GDM1 (cell line): ENCODE results near the gene CD247.

Source experiments
- DNase-seq: peaks from one replicate; lab custom pipeline; 2025; lab: John Stamatoyannopoulos, UW

The CD247 gene

DNA sequence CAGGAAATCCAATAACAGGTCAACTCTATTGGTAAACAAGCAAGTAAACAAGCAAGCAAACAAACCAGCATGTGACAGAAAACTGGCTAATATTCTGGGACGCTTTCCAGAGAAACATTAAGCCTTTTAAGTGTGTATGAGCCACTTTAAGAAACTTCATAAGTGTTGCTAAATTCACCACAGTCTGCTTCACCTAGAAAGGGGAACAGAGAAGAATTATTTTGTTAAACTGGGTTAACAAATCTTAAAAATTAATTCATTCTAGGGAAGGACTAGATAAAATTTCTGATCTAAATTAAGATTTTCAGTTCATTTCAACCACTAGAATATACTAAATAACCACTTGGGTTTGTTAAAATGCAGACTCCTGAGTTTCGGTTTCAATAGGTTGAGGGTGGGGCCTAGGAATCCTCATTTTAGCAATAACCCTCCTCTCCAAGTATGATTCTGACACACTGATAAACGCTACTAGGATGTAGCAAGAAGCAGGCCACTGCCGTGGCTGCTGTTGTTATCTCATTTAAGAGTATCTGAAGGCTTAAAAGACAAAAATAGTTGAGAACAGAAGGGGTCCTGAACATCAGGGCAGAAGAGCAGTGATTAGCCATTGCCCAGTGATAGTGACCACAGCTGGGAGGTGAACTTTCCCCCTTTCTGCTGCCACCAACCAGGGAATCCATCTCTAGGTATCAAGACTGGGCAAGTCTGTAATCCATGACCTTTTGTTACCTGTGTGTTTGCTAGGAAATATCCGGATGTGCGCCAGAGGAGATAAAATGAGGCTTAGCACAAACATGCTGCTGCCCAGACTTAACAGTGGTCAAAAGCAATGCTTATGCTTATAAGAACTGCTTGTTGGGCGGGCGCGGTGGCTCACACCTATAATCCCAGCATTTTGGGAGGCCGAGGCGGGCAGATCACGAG is 24.0 kb upstream of the CD247 start:
- DNase-seq = no peak

DNA sequence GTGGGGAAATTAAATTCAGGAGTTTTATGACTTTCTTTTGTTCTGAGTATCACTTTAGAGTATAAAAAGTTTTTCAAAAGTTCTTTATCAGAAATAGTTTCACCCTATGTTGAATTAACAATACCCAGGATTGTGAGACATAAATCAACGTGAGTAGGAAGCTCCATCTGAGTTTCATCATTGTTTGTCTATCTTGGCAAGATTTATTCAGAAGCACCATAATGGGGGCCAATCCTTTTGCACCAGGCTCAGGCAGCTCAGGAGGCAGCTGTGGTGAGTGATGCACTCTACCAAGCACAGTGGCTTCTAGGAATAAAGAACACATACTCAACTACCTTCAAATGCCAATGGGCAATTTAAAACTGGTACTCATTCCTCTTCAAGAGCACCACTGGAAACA is 23.3 kb upstream of the CD247 start:
- DNase-seq = no peak

DNA sequence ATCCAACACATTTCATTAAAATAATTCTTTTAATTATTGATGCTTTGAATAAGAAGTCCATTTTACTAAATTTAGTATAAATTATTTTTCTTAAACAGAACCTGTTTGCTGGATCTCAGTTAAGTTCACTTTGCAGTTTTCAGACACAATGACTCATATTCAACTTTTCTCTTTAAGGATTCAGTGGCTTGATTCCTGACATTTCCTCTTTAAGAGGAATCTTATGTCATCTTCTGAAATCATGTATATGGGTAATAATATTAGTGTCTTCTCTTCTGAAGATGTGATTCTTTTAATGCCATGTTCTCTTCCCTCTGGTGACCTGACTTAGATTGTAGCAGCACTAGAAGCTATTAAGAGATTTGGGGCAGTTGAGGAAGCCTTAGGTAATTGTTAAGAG is 22.7 kb upstream of the CD247 start:
- DNase-seq = no peak

DNA sequence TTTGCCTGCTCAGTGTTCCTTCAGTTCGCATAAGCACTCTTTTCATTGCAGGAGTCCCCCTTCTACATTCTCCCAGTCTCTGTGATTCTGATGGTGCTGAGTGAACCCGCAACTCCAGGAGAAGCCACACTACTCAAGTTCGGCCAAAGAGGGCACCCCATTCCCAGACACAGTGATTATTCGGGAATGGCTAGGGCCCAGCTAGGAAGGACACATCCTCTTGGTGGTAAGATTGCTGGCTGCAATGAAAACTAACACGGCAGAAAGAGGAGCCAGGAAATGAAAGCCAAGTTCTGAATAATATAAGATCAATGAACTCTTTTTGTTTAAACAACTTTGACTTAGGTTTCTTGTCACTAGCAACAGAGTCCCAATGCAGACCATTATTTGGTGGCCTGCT is 20.3 kb upstream of the CD247 start:
- DNase-seq = no peak

DNA sequence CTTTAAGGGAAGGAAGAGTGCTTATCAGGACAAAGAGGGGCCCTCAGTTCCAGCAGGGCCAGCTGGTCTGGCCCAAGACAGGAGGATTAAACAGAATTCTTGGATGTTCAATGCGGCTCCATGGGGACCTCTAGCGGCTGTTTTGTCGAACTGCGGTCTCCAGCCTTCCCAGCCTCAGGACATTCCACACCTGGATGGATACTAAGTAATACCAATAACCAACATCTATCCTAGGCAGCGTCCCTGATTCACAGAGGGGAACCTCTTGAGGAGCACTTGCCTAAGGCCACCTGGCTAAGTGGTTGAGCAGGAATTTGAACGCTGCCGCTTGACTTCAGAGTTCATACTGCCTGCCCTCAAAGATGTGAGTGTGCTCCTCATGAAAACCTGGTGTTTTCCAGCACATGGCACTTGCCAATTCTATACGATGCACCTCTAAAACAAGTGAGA is 15.5 kb upstream of the CD247 start:
- DNase-seq = peak; percentile 28

DNA sequence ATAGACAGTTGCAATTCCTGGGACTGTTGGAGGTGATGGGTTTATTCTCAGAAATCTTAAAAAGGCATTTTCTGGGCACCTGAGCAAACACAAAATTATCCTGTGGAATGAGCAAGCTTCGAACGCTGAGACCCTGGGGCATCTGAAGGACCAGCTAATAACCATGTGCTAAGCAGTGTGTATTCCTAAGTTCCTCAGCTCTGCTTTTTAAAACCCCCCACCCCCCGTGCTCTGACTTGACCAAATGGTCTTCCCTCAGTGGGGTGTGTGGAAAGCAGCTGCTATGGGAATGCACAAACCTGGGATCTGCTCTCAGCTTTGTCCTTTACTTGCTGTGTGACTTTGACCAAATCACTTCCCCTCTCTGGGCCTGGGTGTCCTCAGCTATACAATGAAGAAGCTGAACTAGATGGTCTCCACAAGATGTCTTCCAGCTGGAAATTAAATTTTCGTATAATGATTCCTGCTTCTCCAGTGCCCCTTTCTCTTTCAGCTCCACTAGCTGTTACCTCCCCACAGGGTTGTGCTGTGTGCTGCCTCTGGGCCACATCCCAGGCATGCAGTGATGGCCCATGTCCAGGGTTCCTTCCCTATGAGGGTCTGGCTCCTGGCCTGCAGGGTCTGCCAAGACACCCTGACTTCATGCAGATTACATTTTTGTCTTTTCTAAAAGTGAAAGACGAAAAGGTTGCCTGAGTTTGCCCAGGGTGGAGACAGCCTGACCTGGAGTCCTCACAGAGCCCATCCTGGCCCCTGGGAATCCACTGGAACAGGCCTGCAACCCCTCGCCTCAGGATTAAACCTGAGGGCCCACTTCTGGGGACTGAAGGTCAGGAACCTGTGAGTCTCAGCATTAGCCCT is 14.9 kb upstream of the CD247 start:
- DNase-seq = no peak

DNA sequence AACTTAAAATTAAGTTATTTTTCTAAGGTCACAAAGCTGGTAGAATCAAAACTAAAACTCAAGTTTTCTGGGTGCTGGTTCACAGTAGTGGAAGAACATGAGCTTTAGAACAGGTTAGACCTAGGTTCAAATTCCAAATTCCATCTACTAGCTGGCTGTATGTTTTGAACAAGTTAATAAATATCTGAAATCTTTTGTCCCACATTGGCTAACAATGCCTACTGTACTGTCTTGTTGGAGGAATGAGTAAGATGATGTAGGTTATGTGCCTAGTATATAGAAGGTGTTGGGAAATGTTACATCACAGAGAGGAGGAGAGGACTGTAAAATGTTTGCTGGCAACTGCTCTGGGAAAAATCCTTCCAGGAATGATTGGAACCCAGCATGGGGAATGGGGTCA is 14.0 kb upstream of the CD247 start:
- DNase-seq = no peak

DNA sequence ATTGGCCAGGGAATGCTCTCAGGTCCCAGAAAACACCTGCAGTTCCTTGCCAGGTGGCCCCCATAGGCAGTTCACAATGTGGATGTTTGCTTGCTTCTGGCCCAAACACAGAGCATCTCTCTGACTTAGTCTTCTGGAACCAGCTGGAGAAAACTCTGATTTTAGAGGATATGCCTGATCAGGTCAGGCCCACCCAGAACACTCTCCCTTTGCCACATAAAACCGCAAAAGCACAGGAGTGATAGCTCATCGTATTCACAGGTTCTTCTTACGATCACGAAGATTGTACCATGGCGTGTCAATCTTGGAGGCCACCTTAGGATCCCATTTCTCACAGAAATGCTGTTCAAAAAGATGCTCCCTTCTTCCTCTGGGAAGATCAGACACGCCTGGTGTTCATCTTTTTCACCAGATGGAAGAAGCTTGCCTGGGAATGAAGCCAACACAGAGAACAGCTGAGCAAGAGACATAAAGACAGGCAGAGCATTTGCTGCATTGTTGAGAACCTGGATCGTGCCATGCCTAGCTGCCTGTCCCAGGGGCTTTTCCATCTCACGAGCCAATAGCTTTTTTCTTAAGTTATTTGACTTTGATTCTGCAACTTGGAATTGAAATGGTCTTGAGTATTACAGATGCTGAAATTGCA is 11.6 kb upstream of the CD247 start:
- DNase-seq = no peak

DNA sequence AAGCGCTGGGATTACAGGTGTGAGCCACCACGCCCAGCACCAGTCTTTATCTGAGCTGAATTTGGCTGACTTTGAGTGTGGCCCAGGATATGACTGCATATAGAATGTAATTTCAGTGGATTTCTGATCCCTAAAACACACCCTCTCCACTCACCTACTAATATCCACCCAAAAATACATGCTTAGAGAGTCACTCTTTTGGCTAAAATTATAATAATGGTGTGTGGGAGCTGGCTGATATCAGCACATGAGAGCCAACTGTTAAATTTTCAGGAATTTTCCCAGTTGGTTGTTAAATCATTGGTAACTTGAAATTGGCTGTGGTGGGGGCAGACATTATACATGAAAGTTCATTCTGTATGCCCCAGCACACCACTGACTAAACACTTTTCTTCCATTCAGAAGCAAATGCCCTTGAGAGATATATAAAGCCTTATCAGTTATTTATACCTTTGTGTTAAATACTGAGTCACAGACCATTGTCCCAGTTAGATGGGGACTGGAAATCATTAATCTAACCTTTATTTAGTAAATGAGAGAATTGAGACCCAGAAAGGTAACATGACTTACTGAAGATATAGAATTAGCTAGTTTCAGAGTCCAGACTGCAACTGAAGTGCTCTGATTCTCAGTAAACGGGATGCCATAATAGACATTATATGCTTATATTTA is 9.9 kb upstream of the CD247 start:
- no peak for DNase-seq

DNA sequence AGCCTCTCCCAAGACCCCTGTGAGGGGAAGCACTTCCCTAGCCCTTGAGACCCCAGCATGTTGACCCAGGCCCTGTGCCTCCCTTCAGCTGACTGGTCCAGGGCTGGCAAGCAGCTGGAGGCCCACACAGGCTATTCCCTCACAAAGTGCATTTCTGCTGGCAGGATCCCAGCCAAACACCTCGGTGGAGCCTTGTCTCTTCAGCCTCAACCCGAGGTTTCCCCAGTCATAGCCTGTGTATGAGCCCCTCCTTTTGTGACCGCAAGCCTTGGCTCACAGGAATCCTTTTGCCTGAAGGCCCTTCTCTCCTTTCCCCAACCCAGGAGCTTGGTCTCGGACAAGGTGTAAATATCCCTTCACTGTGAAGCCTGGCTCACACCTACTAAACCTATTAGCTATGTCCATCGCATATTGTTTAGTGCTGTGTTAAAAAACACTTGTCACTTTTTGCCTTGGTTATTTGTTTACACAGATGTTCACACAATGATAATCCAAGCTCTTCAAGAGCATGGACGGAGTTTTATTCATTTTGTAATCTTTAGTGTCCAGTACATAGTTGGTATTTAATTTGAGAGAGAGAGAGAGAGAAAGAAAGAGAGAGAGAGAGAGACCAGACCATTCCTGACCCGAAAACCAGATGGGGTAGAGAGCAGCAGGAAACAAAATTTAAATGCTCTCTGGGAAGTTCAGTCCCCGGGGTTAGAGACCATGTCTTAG is 8.5 kb upstream of the CD247 start:
- no peak for DNase-seq

DNA sequence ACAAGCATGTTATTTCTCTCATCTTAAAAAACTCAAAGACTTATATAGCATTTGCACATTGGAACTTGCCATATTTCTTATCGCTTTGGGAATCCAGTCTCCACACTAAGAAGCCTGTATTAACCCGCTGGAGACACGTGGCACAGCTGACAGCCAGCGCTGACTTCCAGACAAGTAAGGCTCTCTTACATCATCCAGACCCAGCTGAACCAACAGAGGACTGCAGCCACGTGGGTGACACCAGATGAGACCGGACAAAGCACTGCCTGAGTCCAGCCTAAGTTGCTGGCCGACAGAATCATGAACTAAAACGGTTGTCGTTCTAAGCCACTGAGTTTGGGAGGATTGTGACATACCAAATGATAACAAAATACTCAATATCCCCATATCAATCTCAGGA is 6.3 kb upstream of the CD247 start:
- no peak for DNase-seq

DNA sequence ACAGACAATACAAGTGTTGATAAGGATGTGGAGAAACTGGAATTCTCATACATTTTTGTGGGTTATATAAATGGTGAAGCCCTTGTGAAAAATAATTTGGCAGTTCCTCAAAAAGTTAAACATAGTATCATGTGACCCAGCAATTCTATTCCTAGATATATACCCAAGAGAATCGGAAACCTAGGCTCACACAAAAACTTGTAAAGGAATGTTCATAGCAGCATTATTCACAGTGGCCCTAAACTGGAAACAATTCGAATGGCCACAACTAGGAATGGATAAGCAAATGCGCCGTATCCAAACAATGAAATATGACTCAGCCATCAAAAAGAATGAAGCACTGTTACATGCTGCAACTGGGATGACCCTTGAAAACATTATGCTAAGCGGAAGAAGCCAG is 3.9 kb upstream of the CD247 start:
- no peak for DNase-seq

DNA sequence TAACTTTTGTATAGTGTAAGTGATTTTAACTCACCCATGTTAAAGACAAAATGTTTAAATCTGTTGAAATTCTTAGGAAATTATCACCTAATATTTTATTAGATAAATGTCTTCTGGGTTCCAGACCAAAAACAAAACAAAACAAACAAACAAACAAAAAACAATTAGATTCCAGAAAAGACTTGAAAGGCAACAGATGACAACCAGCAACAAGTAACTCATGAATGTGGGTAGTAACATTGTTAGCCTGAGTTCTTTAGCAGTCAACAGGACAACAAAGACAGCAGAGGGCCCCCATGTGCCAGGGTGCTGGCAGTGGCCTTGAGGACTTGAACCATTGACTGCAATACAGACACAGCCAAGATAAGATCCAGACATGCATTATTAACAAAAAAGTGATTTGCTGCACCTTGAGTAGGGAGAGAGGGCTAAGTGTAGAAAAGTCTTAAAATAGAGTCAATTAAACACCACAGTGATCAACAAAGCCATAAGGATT is 2.4 kb upstream of the CD247 start:
- DNase-seq = no peak

DNA sequence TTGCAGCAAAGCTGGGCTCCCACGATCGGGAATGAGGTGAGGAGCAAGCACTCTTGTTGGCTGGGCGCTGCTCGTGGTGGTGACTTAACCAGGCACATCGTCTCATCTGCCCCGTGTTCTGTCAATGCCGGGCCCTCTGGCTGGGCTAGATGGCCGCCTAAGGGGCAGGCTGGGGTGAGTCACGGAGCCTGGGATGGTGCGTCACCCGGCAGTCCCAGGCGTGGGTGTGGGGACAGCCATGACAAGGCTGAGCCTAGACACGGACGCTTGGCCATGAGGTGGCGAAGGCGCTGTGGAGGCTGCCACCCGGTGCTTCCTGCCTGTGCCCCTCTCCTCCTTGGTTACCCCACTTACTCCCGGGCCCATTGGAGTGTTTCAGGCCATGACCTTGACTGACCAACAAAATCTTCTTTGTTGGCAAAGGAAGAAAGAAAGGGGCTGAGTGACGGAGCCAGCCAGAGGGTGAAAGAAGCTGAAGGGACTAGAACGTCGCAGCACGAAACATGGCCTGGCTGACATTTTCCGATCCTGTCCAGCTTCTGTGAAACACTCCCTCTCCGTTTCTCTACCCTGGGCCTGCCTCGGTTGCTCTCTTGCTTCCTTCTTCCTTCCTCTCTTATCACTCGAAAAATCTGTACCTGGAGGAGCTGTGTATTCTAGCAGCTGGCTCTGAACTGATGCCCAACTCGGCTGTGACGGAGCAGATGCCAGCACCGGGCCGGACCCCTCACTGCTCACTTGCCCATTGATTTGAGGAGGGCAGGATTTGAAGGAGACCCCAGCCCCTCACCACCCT is 596 bp downstream of the CD247 start:
- DNase-seq = no peak

DNA sequence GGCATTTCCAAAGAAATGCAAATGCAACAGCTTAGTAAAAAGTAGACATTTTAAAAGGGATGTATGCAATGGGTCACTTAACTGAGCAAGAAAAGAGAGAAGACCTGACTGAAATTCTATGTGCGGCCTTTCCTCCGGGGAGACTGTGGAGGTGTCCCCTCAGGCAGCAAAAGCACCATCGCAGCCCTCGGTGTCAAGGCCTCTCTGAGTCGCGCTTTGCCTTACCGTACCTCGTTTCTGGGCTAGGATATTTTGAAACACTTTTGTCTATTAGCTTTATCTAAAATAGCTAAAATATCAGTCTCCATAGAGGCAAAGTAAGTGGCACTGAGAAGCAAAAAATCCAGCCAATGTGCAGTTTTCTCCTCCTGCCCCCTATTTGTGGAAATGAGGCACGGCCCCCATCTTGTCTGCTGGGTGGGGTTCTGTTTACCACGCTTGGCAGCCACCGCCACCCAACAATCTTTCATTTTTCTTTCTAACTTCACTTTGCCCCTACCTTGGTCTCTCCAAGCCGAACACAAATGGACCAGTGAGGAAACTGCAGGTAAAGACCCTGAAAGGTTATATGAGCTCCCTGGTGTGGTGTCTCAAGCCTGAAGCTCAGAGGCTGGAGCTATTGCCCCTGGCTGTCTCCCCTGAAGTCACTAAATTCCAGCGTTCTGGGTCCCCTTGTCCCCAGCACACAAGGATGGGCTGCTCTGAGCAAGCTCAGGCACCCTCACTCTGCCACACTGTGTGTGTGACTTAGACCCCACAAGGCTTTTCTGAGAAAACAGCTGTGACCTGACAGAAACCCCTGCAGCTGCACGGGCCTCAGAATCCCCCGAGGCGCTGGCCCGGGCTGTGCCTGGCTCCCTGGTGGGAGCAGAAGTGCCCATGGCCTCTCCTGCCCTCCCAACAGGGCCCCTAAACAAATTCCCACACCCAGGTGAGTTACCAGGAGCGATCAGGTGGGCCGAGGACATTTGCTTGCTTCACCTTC is 1.6 kb downstream of the CD247 start:
- DNase-seq = no peak

DNA sequence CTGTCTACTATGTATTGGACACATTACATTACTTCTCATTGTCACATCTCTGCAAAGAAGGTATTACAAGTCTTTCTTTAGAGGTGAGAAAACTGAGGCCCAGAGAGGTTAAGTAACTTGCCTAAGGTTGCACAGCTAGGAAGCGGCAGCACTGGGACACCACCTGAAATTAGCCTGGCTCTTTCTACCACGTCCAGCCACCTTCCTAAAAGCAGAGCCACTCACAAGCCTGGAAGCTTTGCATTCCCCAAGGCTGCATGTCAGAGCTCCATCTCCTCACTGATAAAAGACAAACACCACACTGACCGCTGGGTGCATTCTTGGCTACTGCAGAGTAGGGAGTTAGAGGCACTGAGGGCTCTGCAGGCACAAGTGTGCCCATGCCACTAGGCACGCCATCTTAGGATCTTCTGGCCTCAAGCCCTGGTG is 2.4 kb downstream of the CD247 start:
- no peak for DNase-seq

DNA sequence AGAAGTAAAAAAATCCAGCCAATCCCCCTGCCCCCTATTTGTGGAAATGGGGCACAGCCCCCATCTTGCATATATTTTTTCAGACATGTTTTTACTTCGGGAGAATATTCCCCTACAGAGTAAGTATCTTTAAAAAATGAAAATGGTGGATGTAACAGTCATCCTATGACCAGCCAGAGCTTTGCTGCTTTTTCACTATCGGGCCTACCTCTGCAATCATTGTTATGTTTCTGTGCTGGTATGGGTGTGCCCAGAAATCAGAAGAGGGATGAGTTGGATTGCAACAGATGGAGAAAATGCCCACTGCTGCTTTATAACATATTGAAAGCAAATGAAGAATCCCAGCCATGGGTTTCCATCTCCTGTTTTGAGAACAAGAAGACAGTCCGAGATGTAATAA is 2.9 kb downstream of the CD247 start:
- no peak for DNase-seq

DNA sequence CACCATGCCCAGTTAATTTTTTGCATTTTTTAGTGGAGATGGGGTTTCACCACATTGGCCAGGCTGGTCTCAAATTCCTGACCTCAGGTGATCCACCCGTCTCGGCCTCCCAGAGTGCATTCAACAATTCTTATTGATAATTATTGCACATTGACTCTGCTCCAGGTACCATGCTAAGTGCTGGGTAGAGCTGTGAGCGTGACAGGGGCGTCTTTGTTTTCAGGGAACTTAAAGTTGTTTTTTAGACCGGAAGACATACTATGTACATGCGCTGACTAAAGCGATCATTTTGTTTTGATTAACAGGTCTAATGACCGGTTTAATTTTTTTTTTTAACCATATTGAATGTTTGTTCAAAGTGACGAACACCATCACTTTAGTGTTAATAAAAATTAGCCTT is 4.0 kb downstream of the CD247 start:
- DNase-seq = no peak

DNA sequence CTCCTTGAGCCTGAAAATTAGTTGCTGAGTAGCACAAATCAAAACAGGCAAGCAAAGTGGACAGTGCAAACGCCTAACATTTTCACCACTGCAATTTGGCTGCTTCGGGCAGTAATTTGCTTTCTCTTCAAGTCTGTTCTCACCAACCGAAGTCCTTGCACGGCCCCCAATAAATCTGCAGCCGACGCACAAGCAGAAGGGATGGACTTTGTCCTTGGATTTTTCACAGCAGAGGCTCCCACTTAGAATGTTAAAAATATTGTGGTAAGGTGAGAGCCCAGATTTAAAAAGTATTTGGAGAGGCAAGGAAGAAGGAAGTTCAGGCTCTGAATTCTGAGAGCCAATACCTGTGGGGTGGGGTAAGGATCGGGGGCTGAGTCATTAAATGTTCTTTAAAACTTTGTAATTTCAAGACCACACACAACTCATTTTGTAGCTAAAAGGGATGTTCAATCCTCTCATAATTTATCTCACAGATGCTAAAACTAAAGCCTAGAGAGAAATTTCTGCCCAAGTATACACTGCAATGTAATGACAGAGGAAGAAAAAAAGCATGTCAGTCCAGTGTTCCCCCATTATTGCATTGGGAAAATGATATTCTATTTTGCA is 6.2 kb downstream of the CD247 start:
- DNase-seq = no peak
